Activated CD4-positive, alpha-beta T cell treated with anti-CD3 and anti-CD28 coated beads, Interleukin-10, Interleukin-2, amounts not matched to agents 100 ng/mL and 50 ng/mL, durations not matched to agents 16 hours and 8 hours (primary cell): Measurements from ENCODE around the gene ITGB1BP2.
"Not testable (repeated sequence)": the region's sequence is repeated elsewhere in the genome, so short reads cannot be mapped to it uniquely, and the experiment has no call there.

ENCODE experiments used
- DNase-seq: peaks from one replicate; pipeline ENCODE4 v3.0.0-alpha.2; 2020

The ITGB1BP2 gene

GRCh38 chrX:71301195-71301924 lies at the start of gene ITGB1BP2:
Gene ITGB1BP2, plus strand, starts transcription at chrX:71301750. Its CDS starts 57 bp downstream, at chrX:71301807.
- no peak for DNase-seq

GRCh38 chrX:71252221-71252620 lies 49.3 kb upstream of the ITGB1BP2 start:
- no peak for DNase-seq

GRCh38 chrX:71253253-71254091 lies 48.1 kb upstream of the ITGB1BP2 start:
- peak; percentile 55 for DNase-seq

- DNase-seq, result peak; percentile 85
These were observed 47.2 kb upstream of the ITGB1BP2 start, which contains the start of gene ZMYM3 for GRCh38 chrX:71254092-71254963. Gene ZMYM3, minus strand, starts transcription at chrX:71254140. Its CDS starts 885 bp downstream, at chrX:71253255.

- no peak for DNase-seq
These were observed 45.5 kb upstream of the ITGB1BP2 start for GRCh38 chrX:71256051-71256450.

GRCh38 chrX:71256856-71257255 lies 44.7 kb upstream of the ITGB1BP2 start:
- DNase-seq, result no peak

GRCh38 chrX:71268624-71269023 lies 32.9 kb upstream of the ITGB1BP2 start:
- DNase-seq, result not testable (repeated sequence)

- no peak for DNase-seq
These were observed 31.7 kb upstream of the ITGB1BP2 start for GRCh38 chrX:71269801-71270395.

- not testable (repeated sequence) for DNase-seq
These were observed 29.2 kb upstream of the ITGB1BP2 start for GRCh38 chrX:71272313-71272712.

- not testable (repeated sequence) for DNase-seq
These were observed 20.2 kb upstream of the ITGB1BP2 start for GRCh38 chrX:71281300-71281699.

- peak; percentile 66 for DNase-seq
These were observed 18.8 kb upstream of the ITGB1BP2 start for GRCh38 chrX:71282514-71283402.

GRCh38 chrX:71283403-71284143 lies 18.0 kb upstream of the ITGB1BP2 start, which contains the start of gene NONO:
Gene NONO, plus strand, starts transcription at chrX:71283635. Its CDS starts 7,003 bp downstream, at chrX:71290638.
- peak; percentile 96 for DNase-seq

- no peak for DNase-seq
These were observed 15.6 kb upstream of the ITGB1BP2 start for GRCh38 chrX:71285929-71286328.

- DNase-seq, result no peak
These were observed 10.2 kb upstream of the ITGB1BP2 start for GRCh38 chrX:71291381-71291780.

GRCh38 chrX:71292669-71293365 lies 8.7 kb upstream of the ITGB1BP2 start:
- no peak for DNase-seq

GRCh38 chrX:71296806-71297205 lies 4.7 kb upstream of the ITGB1BP2 start:
- no peak for DNase-seq

GRCh38 chrX:71298119-71298518 lies 3.4 kb upstream of the ITGB1BP2 start:
- DNase-seq, result no peak

- not testable (repeated sequence) for DNase-seq
These were observed 1.5 kb upstream of the ITGB1BP2 start for GRCh38 chrX:71300064-71300463.

GRCh38 chrX:71300495-71300894 lies 1.1 kb upstream of the ITGB1BP2 start:
- not testable (repeated sequence) for DNase-seq
